CD4-positive, alpha-beta T cell treated with Interleukin-4 for 4 hours (primary cell): ENCODE results near the gene MOSPD3.

Experiments
- DNase-seq: peaks from one replicate; pipeline ENCODE4 v3.0.0-alpha.2; 2020

MOSPD3 gene

DNA sequence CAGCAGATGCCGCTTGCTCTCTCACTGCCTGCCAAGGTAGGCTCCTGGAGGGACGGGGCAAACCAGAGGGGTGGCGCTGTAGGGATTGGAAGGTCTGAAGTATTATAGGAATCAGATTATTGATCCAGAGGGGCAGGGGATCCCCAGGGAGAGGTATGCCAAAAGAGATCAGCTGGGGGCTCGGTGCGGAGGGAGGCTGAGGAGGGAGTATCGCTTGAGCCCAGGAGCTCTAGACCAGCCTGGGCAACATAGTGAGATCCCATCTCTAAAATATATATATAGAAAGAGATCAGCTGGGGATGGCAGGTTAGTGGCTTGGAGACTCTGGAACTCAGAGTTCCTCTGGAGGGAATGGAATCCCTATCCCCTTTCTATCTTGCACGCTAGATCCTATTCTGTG is 17.2 kb upstream of the MOSPD3 start:
- no peak for DNase-seq

DNA sequence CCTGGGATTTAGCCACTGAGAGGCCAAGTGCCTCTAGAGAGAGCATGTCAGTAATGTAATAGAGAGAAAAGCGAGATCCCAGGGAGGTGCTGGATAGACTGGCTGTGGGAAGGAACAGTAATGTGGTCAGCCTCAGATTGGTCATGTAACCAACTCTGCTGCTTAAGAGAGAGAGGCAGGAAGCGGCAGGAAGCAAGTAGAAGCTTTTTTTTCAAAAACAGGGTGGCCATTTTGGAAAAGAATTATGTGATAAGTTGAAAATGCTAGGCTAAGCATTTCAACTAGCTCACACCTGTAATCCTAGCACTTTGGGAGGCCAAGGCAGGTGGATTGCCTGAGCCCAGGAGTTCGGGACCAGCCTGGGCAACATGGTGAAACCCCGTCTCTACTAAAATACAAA is 13.9 kb upstream of the MOSPD3 start:
- DNase-seq: no peak

DNA sequence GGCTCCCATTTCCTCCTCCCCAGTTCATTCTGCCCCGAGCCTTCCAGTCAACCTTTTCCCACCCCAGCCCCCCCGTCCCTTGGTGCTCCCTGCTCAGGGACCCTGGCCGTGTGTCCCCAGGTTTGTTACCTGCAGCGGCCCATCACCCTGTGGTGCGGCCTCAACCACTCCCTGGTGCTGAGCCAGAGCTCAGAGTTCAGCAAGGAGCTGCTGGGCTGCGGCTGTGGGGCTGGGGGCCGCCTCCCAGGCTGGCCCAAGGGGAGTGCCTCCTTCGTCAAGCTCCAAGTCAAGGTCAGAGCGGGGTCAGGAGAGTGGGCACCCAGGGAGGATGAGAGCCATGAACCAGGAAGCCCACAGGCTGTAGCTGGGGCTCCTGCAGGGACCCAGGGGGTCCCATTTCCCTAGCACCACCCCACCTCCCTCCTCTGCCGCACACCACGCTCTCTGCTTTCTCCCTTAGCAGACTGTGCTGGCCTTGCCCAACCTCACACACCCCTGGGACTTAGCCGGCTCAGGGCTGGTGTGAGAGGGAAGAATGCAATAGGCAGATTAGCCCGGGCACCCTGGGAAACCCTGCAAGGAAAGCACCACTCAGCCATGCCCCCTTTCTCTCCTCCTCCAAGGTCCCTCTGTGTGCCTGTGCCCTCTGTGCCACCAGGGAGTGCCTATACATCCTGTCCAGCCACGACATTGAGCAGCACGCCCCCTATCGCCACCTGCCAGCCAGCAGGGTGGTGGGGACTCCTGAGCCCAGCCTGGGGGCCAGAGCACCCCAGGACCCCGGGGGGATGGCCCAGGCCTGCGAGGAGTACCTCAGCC is 12.2 kb upstream of the MOSPD3 start:
- no peak for DNase-seq

DNA sequence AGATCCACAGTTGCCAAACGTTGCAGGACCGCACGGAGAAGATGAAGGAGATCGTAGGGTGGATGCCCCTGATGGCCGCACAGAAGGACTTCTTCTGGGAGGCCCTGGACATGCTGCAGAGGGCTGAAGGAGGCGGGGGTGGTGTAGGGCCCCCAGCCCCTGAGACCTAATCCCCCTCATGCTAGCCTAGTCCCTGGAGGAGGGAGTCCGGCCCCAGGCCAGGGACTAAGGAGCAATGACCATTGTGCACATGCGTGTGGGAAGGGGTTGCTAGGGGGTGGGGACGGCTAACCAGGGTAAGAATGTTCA is 11.7 kb upstream of the MOSPD3 start:
- DNase-seq: no peak

DNA sequence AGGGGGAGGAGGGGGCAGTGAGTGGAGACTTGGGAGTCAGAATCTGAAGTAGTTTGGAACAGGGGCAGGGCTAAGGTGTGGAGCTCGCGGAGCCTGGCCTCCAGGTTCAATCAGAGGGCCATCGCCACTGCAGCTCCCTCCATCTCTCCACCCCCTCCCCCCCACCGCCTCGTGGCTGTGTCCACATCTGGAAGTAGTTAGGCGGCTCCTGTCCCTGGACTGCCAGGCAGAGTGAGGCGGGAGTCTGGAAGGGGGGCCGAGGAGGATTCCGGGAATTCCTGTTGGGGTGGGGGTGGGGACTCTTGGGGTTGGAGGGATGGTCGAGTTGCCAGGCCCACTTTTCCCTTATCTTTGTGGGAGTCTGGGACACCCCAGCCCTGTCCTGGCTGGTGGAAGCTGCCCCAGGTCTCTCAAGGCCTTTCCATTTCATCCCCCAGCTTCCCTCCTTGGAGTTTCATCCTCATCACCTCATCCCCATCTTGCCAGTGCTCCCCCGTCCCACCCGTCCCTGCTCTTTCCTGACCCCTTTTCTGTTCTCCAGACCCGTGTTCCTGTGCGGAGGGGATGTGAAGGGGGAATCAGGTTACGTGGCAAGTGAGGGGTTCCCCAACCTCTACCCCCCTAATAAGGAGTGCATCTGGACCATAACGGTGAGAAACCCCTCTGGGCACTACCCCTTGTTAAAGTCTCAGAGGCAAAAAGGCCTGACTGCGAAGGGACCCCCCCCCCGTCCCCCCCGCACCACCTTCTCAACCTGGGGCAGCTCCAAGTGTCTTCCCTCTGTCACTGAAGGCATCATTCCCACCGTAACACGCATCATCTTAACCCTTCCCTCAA is 9.2 kb upstream of the MOSPD3 start:
- no peak for DNase-seq

DNA sequence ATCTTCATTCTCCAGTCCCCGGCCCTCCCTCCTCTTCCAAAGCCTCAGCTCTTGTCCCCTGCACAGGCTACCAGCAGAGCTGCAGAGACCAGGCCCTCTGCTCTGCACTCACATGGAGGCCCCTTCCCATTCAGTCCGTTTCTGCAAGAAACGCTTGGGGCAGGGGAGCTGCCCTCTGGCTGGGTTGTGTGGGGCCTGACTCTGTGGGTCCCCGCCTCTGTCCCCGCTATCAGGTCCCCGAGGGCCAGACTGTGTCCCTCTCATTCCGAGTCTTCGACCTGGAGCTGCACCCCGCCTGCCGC is 8.7 kb upstream of the MOSPD3 start:
- no peak for DNase-seq

DNA sequence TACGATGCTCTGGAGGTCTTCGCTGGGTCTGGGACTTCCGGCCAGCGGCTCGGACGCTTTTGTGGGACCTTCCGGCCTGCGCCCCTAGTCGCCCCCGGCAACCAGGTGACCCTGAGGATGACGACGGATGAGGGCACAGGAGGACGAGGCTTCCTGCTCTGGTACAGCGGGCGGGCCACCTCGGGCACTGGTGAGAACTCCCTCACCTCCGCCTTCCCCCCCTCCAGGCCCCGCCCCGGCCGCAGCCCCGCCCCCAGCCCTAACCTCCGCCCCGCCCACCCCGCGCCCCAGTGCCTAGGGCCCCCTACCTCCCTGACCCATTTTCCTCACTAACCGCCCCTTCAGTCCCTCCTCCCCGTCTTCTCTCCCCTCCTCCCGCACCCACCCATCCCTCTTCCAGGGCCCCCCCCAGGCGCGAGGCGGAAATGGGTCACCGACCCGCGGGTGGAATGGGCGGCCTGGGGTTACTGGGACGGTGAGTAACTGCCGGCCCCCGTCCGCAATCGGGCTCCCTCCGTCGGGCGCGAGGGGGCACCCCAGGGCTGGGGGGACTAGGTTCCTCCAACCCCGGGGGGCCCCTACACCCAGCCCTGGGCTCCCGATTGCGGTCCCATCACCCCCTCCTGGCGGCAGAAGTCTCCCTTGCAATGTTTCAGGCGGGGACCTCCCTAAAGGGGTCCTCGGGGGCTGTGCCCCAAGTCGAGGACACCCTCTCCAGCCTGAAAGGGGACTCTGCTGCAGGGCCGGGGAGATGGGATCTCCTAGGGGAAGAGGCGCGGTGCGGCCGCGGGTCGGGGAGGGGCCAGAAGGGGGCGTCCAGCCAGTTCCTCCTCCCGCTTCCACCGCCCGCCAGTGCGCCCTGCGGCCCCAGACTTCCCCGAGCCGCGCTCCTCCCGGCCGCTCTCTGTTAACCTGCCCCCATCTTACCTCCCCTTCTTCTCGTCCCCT is 8.0 kb upstream of the MOSPD3 start:
- peak; percentile 82 for DNase-seq

DNA sequence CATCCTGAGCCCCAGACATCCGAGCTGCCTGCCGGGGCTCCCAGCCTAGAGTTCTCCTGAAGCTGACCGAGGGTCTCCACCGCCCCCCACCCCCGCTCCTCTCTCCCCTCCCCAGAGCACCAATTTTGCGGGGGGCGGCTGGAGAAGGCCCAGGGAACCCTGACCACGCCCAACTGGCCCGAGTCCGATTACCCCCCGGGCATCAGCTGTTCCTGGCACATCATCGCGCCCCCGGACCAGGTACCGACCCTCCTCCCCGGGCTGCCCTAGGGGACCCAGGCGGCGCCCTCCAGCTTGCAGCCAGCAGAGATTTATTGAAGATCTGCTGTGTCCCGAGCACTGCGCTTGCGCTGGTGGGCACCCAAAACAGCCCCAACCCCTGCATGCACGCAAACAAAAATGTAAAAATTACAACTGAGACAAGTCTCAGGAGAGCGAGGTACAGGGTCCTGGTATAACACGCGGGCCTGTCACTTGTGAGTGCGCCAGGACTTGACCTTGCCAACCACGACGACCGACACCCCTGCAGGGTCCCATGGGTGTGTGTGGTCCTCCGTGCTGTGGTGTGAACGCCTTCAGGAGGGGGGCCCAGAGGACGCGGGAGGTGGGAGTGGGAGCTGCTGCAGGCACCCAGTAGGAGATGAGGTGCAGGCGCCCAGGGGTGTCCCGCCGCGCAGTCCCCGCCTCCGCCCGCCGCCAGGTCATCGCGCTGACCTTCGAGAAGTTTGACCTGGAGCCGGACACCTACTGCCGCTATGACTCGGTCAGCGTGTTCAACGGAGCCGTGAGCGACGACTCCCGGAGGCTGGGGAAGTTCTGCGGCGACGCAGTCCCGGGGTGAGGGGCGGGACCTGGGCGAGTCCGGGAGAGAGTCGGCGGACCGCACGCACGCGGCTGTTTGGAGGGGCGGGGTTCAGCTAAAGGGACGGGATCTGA is 7.1 kb upstream of the MOSPD3 start:
- peak; percentile 17 for DNase-seq

DNA sequence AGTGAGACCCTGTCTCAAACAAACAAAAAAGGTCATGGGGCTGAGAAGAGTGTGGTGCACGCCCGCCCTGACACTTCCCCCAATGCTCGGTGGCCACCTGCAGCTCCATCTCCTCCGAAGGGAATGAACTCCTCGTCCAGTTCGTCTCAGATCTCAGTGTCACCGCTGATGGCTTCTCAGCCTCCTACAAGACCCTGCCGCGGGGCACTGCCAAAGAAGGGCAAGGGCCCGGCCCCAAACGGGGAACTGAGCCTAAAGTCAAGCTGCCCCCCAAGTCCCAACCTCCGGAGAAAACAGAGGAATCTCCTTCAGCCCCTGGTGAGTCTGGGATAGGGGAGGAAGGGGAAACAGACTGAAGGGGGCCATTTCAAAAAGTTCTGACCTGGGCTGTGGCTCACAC is 6.0 kb upstream of the MOSPD3 start:
- DNase-seq: no peak

DNA sequence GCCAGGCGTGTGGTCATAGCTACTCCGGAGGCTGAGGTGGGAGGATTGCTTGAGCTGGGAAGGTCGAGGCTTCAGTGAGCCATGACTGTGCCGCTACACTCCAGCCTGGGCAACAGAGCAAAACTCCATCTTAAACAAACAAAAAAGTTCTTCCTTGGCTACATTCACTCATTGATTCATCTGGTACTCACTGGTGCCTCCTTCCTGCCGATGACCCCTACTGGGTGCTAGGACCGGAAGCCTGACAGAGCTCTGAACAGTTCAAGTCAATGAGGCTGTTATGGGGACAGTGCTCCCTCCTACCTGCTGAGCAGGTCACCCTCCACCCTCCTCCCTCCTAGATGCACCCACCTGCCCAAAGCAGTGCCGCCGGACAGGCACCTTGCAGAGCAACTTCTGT is 5.2 kb upstream of the MOSPD3 start:
- DNase-seq: no peak

DNA sequence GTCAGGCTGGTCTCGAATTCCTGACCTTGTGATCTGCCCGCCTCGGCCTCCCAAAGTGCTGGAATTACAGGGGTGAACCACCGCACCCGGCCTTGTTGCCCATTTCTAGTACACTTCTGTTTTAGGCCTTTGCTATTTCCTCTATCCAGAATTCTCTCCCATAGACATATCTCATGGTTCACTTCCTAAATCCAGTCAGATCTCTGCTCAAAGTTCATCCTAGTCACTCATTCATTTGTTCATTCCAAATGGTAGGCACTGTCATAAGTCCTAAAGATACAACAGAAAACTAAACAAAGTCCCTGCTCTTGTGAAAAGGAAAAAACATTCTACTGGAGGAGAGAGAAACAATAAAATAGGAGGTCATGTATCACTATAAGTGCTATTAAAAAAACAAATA is 2.4 kb upstream of the MOSPD3 start:
- no peak for DNase-seq

DNA sequence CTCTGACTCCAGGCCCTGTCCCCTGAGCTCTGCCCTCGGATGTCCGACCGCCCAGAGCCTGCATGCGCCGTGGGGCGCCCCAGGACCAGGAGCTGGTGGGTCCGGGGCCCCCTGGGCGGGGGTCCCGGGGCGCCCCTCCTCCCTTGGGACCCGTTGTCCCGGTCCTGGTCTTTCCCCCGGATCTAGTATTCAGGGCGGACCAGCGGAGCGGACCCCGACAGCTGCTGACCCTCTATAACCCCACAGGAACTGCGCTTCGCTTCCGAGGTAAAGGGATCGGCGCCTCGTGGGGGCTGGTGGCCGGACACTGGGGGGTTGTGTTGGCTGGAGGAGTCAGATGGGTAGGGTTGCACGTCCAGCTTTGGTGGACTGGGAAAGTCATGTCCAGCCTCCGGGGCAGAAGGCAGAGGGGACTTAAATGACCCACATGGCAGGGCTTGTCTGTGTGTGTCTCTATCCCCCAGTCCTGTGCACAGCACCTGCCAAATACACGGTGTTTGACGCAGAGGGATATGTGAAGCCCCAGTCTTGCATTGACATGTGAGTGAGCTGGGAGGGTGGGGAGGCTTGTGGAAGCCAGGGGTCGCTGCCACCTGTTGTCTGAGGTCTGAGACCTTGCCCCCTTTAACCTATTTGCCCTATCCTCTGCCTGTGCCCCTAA is 520 bp downstream of the MOSPD3 start:
- no peak for DNase-seq

DNA sequence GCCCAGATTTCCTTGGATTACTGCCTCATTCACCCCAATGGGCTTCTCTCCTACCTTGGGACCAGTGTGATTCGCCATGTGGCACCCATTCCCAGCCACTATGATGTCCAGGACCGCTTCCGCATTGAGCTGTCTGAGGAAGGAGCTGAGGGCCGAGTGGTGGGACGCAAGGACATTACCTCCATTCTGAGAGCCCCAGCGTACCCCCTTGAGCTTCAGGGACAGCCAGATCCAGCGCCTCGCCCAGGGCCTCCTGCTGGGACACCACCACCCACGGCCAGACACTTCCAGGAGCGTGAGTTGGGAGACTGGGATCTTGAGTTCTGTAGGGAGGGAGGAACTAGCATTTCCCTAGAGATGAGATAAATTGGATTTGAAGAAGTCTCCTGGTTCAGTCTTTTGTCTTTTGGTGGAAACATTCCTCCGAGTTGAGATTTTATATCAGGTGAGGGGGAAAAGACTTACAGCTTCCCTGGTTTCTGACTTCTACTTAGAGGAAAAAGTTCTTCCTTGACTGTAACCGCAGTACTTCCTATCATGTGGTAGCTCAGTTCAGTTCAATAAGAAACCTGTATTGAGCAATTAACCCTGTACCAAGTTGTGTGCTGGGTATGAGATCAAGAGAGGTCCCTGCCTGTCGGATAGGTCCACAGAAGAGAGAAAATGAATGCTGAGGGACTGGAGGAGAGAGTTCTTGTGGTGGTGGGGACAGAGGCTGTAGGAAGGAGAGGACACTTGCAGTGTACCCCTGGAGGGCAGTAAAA is 1.3 kb downstream of the MOSPD3 start:
- DNase-seq: no peak

DNA sequence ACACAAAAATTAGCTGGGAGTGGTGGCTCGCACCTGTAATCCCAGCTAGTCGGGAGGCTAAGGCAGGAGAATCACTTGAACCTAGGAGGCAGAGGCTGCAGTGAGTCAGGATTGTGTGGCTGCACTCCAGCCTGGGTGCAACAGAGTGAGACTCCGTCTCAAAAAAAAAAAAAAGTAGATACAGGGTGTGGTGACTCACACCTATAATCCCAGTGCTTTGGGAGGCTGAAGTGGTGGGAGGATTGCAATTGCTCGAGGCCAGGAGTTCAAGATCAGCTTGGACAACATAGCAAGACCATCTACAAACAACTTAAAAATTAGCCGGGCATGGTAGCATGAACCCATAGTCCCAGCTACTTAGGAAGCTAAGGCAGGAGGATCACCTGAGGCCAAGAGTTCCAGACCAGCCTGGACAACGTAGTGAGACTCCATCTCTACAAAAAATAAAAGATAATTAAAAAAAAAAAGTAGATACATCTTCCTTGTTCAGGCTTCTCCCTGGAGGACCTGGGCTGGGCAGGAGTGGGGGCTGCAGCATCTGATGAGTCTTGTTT is 2.0 kb downstream of the MOSPD3 start:
- DNase-seq: no peak

DNA sequence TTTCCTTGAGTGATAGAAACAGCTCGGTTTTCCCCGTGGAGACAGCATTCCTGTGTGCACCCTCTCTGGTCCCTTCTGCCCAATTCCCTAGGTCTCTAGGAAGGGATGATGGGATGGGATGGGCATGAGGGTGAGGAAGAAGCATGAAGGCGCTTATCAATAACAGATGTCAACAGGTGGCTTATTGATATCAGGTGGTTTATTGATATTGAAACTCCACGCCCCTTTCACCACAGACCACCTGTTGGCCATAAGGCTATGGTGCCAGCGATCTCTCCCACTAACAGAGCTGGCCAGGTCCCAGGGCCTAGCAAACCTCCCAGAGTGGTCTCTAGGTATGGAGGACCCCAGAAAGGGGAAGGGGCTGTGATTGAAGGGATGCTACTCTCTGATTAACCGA is 7.9 kb downstream of the MOSPD3 start:
- DNase-seq: no peak

DNA sequence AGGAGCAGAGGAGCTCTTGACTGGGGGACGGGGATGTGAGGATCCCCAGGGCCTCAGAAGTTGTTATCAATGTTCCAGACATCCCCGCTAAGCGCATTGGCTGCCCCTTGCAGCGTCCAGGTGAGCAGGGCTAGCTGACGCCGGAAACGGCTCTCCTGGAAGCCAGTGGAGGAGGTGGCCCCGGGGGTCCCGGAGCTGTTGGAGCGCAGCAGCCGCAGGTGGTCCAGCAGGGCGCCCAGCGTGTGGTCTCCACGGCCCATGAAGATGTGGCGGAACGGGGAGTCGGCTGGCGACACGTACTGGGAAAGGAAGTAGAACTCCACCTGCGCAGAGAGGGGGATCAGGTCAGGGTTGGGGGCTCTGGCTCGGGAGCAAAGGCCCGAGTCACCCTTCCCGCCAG is 8.5 kb downstream of the MOSPD3 start:
- no peak for DNase-seq

DNA sequence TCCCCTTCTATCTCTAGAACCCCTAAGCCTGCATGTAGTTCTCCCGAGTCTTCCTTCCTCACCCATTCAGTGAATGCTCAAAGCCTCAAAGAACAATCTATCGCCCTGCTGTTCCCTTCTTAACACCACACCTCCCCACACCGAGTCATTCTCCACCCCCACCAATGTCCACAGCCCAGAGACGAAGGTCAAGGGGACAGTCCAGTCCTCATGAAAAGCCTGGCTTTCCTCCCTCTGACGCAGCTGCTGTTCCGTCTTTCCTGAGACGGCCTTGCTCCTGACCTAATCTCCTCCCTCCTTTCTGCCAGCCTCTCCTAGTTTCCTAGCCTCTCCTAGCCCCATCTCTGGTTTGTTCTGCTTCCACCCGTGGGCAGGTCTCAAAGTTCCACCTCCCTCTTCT is 9.2 kb downstream of the MOSPD3 start:
- DNase-seq: no peak

DNA sequence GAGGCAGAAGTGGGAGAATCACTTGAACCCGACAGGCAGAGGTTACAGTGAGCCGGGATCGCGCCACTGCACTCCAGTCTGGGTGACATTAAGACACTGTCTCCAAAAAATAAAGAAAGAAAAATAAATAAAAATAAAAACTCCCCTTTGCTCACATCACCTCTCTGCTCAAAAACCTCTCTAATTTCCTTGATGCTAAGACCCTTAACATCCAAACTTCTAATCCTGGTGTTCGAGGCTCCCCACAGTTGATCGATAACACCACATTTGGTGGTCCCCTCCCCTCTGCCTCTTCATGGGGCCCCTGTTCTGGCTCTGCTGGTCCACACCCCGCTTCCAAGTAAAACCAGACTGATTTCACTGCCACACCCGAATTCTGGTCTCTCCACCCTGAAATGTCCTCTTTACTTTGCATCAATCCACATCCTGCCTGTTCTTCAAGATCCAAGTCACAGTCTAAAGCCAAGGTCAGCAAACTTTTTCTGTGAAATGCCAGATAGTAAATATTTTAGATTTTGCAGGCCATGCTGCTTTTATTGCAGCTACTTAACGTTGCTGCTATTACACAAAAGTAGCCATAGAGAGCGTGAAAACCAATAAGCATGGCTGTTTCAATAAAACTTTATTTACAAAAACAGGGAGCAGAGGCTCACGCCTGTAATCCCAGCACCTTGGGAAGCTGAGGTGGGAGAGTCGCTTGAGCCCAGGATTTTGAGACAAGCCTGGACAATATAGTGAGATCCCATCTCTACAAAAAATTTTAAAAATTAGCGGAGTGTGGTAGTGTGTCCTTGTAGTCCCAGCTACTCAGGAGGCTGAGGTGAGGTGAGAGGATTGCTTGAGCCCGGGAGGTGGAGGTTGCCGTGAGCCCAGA is 11.8 kb downstream of the MOSPD3 start:
- DNase-seq: no peak

DNA sequence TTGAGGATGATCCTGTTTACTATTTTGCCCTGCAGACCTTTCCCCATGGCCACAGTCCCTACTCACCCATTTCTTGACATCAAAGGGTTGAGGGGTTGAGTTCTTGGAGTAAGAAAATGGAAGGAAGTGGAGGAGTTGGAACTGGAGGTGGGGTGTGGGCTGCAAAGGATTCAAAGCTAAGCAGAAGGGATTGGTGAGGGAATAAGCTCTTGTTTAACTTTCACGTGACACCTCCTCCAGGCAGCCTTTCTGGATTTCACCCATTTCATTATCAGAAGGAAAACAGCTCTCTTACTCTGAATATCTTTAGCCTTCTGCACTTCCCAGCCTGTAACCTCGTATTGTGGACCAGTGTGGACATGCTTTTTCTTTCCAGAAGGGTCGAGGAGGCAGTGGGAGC is 13.7 kb downstream of the MOSPD3 start:
- DNase-seq: no peak
